CD4-positive, alpha-beta T cell (primary cell): ENCODE data around the gene TOM1L2. TPM values are rescaled to one million over a fixed set of nuclear protein-coding genes. Genes with fewer than 3 reads are reported as not detected.
A peak's percentile ranks its signal among the peaks of the same experiment; 100 is the strongest.

Experiments
- ATAC-seq: fragments of 200-7000 bp; cut with Tn5 transposase; one replicate; pipeline ENCODE4 v1.10.0; 2022; ENCODE audit warnings: mild to moderate bottlenecking; ENCODE audit not compliant: poor library complexity
- CTCF ChIA-PET: fragments of 350-600 bp; sonication (Branson Sonifier 250); formaldehyde crosslinking; loops from one replicate; lab custom pipeline; 2021; ENCODE audit warnings: antibody characterized with exemption, inconsistent platforms; lab: Charles Lee
- POLR2A ChIA-PET: fragments of 350-600 bp; sonication (Branson Sonifier 250); formaldehyde crosslinking; loops from one replicate; lab custom pipeline; 2021; ENCODE audit warnings: antibody characterized with exemption, inconsistent platforms; lab: Charles Lee
- DNase-seq, 14 experiments: peaks; one replicate each; pipeline ENCODE4 v3.0.0-alpha.2; 2013 to 2020; ENCODE audit warnings: mixed read lengths in 2 of 14
- H3K27ac ChIP-seq, 2 donors: one replicate each; pipeline versions ENCODE4 v1.5.1 to v1.7.0; 2013; ENCODE audit warnings: low read length in 2 of 2, low read depth in 1 of 2, mild to moderate bottlenecking in 1 of 2
- H3K27me3 ChIP-seq, 2 experiments: 1 replicate in 1 of 2; 2 replicates in 1 of 2; pipeline versions ENCODE4 v1.6.1 to v1.7.0; 2013; ENCODE audit warnings: low read length in 2 of 2, control low read depth in 1 of 2, mild to moderate bottlenecking in 1 of 2, moderate library complexity in 1 of 2; ENCODE audit not compliant: insufficient read depth in 2 of 2, control insufficient read depth in 1 of 2
- H3K36me3 ChIP-seq: one replicate; pipeline ENCODE4 v1.6.1; 2013; ENCODE audit warnings: low read length, control low read depth; ENCODE audit not compliant: insufficient read depth
- H3K4me1 ChIP-seq: one replicate; pipeline ENCODE4 v1.6.1; 2013; ENCODE audit warnings: low read length, control low read depth; ENCODE audit not compliant: insufficient read depth
- H3K4me3 ChIP-seq: one replicate; pipeline ENCODE4 v1.5.1; 2013; ENCODE audit warnings: mild to moderate bottlenecking, low read length, moderate library complexity
- H3K9me3 ChIP-seq, 2 experiments: 1 replicate in 1 of 2; 2 replicates in 1 of 2; pipeline versions ENCODE4 v1.6.1 to v1.7.0; 2013; ENCODE audit warnings: low read length in 2 of 2, mild to moderate bottlenecking in 2 of 2, control low read depth in 1 of 2, moderate library complexity in 1 of 2; ENCODE audit not compliant: control insufficient read depth in 1 of 2, insufficient read depth in 1 of 2
- H3K27ac Mint-ChIP-seq: one replicate; pipeline ENCODE4 v1.8.0; 2020; ENCODE audit warnings: mixed read lengths
- H3K27me3 Mint-ChIP-seq: one replicate; pipeline ENCODE4 v1.8.0; 2021; ENCODE audit warnings: mixed read lengths
- H3K36me3 Mint-ChIP-seq: one replicate; pipeline ENCODE4 v1.8.0; 2021; ENCODE audit warnings: low read depth, mixed read lengths
- H3K4me1 Mint-ChIP-seq: one replicate; pipeline ENCODE4 v1.8.0; 2021; ENCODE audit warnings: low read depth, mixed read lengths
- H3K4me3 Mint-ChIP-seq: one replicate; pipeline ENCODE4 v1.8.0; 2020; ENCODE audit warnings: mild to moderate bottlenecking, mixed read lengths
- H3K9me3 Mint-ChIP-seq: one replicate; pipeline ENCODE4 v1.8.0; 2020; ENCODE audit warnings: mixed read lengths
- intact Hi-C, 2 experiments: fragments of 100-400 bp; cut with DNase I in 1 of 2; cut with micrococcal nuclease in 1 of 2; formaldehyde crosslinking; loops; one replicate each; pipeline versions ENCODE4 v1.15.1 to v1.9.0; 2023 to 2025; cut with DNase I, micrococcal nuclease
- total RNA-seq, 174 experiments: library from RNA in 2 of 174; stranded (reverse) in 2 of 174; gene quantifications; one replicate each; pipeline ENCODE4 v1.2.3 and lab custom pipeline; 2021 to 2026
- TF ChIP-seq, protein P1 (sequence below): fragments of 200-600 bp; IDR thresholded peaks from one replicate; pipeline ENCODE4 v1.8.0; 2022; ENCODE audit warnings: antibody characterized with exemption, mild to moderate bottlenecking

Gene TOM1L2
- total RNA-seq, 2 experiments from 2014 or later, result 28.5 to 30.5 TPM

- Mint-ChIP-seq H3K4me3 (peak overlapping the region; percentile 95), H3K4me1 (peaks cover 63% of the 10 kb centered on the region), H3K27ac (peak overlapping the region; percentile 82), H3K9me3 (no peaks in the 10 kb centered on the region), H3K27me3 (no peaks in the 10 kb centered on the region), H3K36me3 (peaks cover 11% of the 10 kb centered on the region)
- ChIA-PET POLR2A (interaction anchor here (1.1 to 5.5 kb wide), 3 partner anchors 13 to 135 kb away, joined by 3 to 115 read pairs (median 11); partner anchors contain the start of gene SREBF1), CTCF (interaction anchor here (1.3 to 2.8 kb wide), 2 partner anchors 12 to 52 kb away, joined by 3 to 15 read pairs; no protein-coding TSS in a partner anchor)
- TF ChIP-seq, protein P1, sequence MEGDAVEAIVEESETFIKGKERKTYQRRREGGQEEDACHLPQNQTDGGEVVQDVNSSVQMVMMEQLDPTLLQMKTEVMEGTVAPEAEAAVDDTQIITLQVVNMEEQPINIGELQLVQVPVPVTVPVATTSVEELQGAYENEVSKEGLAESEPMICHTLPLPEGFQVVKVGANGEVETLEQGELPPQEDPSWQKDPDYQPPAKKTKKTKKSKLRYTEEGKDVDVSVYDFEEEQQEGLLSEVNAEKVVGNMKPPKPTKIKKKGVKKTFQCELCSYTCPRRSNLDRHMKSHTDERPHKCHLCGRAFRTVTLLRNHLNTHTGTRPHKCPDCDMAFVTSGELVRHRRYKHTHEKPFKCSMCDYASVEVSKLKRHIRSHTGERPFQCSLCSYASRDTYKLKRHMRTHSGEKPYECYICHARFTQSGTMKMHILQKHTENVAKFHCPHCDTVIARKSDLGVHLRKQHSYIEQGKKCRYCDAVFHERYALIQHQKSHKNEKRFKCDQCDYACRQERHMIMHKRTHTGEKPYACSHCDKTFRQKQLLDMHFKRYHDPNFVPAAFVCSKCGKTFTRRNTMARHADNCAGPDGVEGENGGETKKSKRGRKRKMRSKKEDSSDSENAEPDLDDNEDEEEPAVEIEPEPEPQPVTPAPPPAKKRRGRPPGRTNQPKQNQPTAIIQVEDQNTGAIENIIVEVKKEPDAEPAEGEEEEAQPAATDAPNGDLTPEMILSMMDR, result no peak
- Histone ChIP-seq H3K27ac (no peak overlapping the region), H3K4me1 (peaks cover 23% of the 10 kb centered on the region), H3K36me3 (no peaks in the 10 kb centered on the region), H3K27me3 (no peaks in the 10 kb centered on the region), H3K4me3 (peak overlapping the region; percentile 70), H3K9me3 (no peaks in the 10 kb centered on the region)
- intact Hi-C loops, result loop anchor here (5.0 to 10.0 kb wide), 5 partner anchors 49 to 344 kb away; partner anchors contain the start of genes DRG2 (in 1 of the 2), SMCR8 (in 1 of the 2) and TOP3A (in 1 of the 2)
- DNase-seq (no peak), ATAC-seq (no peak)
Measured at GRCh38 chr17:17970699-17971430, 1.3 kb downstream of the TOM1L2 start.

DNA sequence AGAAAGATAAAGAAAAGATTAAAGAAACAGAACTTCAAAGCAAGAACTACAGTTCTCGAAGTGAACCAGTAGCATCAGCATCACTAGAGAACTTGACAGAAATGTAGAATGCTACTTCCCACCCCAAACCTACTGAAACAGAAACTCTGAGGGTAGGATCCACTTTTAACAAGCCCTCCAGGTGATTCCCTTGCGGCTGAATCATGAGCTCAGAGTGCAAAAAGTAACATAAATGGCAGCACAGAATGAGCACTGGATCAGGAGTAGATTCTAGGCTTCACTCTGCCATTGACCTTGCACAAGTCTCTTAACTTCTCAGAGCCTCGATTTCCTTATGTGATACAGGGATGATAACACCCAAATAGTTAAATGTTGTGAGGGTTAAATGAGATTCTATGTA is 5.8 kb downstream of the TOM1L2 start:
- ChIA-PET POLR2A (no interaction called here), CTCF (no interaction called here)
- Histone ChIP-seq H3K27ac (no peak overlapping the region), H3K9me3 (no peaks in the 10 kb centered on the region), H3K36me3 (peaks cover 5% of the 10 kb centered on the region), H3K27me3 (no peaks in the 10 kb centered on the region), H3K4me1 (peaks cover 15% of the 10 kb centered on the region), H3K4me3 (no peak overlapping the region)
- Mint-ChIP-seq H3K36me3 (peaks cover 6% of the 10 kb centered on the region), H3K4me1 (peaks cover 73% of the 10 kb centered on the region), H3K27me3 (no peaks in the 10 kb centered on the region), H3K9me3 (no peaks in the 10 kb centered on the region), H3K4me3 (no peak overlapping the region), H3K27ac (peak overlapping the region; percentile 5)
- intact Hi-C loops, result no loop called here
- TF ChIP-seq, protein P1, result no peak
- DNase-seq (no peak), ATAC-seq (no peak)

GRCh38 chr17:17965152-17965721 is 7.0 kb downstream of the TOM1L2 start:
- no peaks in the 10 kb centered on the region for H3K9me3 ChIP-seq
- H3K27me3 ChIP-seq, result no peaks in the 10 kb centered on the region
- ChIA-PET POLR2A (no interaction called here), CTCF (no interaction called here)
- ATAC-seq (no peak), DNase-seq (no peak)
- Mint-ChIP-seq H3K4me1 (peaks cover 70% of the 10 kb centered on the region), H3K9me3 (no peaks in the 10 kb centered on the region), H3K27me3 (no peaks in the 10 kb centered on the region), H3K27ac (peak overlapping the region; percentile 2), H3K4me3 (no peak overlapping the region), H3K36me3 (peaks cover 12% of the 10 kb centered on the region)
- H3K27ac ChIP-seq, result no peak overlapping the region
- no peak overlapping the region for H3K4me3 ChIP-seq
- intact Hi-C loops, result no loop called here
- peaks cover 7% of the 10 kb centered on the region for H3K4me1 ChIP-seq
- peaks cover 5% of the 10 kb centered on the region for H3K36me3 ChIP-seq
- TF ChIP-seq, protein P1, result no peak
